Ramos (cell line): ENCODE data around the gene KBTBD7.

Experiments
- in situ Hi-C: fragments of 300-500 bp; cut with MboI; formaldehyde crosslinking; loops from one replicate; pipeline ENCODE4 v1.14.3; 2022; ENCODE audit warnings: low sequenced_read_pairs; ENCODE audit not compliant: unreplicated experiment

KBTBD7 gene

DNA sequence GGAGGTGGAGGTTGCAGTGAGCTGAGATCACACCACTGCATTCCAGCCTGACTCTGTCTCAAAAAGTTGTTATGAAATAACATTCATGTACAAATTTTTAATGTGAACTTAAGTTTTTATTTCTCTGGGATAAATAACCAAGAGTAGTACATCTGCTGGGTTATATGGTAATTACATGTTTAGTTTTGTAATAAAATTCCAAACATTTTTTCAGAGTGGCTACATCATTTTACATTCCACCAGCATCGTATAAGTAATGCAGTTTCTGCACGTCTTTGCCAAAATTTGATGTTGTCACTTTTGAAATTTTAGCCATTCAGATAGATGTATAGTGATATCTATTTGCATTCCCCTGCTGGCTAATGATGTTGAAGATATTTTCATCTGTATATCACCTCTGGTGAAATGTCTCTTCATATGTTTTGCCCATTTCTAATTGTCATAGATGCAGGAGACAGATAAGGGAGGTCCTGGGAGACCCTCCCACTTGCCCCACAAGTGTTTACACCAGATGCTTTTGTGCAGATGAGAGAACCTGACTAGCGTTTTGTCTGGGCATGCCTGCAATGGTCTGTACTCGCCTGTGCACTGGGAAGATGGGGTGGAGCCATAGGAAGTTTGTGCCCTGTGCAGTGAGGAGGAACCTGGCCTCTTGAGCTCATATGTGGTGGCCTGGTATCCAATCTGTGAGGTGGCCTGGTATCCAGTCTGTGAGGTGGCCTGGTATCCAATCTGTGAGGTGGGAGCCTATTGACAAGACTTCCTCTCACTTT is 49.0 kb downstream of the KBTBD7 start:
- in situ Hi-C loops: no loop called here

DNA sequence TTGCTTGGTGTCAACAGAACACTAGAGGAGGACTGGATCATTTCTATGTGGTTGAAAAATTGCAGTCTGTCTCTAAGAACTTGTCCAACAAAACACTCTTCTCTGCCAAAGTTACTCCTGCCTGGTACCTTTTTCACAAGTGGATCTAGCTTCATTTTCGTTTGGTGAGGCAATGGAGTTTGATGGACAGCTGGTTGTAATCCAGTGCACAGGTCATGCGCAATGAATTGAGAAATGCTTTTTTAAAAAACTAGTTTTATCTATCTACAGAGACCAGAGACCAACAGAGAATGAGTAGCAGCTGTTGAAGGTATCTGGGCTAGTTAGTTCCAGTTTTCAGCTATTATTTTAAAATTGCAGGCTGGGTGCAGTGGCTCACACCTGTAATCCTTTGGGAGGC is 49.8 kb downstream of the KBTBD7 start:
- in situ Hi-C loops: no loop called here
